ENCODE results near the gene DMD. TPM values are rescaled to one million over a fixed set of nuclear protein-coding genes. Genes with fewer than 3 reads are reported as not detected.

The DMD gene
- total and polyA plus RNA-seq, 2 of the 8 experiments (the other 6 are each of a cell fraction or from before 2014, with no cell fraction given), result 4.8 to 7.4 TPM

DNA sequence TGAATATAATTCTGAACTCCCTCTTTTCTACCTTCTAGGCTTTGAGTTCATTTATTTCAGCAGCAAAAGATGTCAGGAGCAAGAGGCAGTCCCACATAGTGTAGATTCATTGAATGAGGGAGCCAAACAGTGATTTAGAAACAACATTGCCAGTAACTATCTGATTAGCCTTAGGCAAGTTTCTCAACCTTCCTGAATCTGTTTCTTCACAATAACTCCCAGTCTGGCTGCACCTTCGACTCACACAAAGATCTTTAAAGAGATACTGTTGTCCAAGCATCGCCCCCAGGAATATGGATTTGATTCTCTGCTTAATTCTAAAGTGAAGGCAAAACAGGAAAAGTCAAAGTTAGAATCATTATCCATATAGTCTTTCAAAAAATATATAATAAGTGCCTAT, 1026.2 kb downstream of the DMD start:
- Histone ChIP-seq H3K14ac (ENCODE audit: insufficient read length) (no peak overlapping the region), H3K4me3 (ENCODE audit: extremely low read depth in 1 of 4, insufficient read depth in 2 of 4, low read depth in 3 of 4, low read length in 4 of 4) (no peak overlapping the region), H2BK120ac (replicated peaks; ENCODE audit: low read depth, low read length) (no peak overlapping the region), H2BK20ac (ENCODE audit: low read length) (no peak overlapping the region), H2AFZ (ENCODE audit: low read length) (no peak overlapping the region), H3K23ac (ENCODE audit: insufficient read length) (no peak overlapping the region), H4K5ac (ENCODE audit: insufficient read length, low read depth, low read length) (no peak overlapping the region), H3K18ac (ENCODE audit: extremely low read depth, low read length) (no peak overlapping the region), H3K4me1 (replicated peaks in 1 of 4; ENCODE audit: control insufficient read depth in 3 of 4, insufficient read depth in 4 of 4, low read length in 3 of 4) (no peaks in the 10 kb centered on the region), H3K23me2 (ENCODE audit: low read depth, low read length) (no peaks in the 10 kb centered on the region), H2BK12ac (ENCODE audit: low read depth, low read length) (no peak overlapping the region), H3K9ac (replicated peaks in 1 of 4; ENCODE audit: extremely low read depth in 1 of 4, low read depth in 3 of 4, low read length in 3 of 4) (no peak overlapping the region), H2BK15ac (ENCODE audit: low read length) (no peak overlapping the region), H3K56ac (replicated peaks; ENCODE audit: insufficient read length, low read depth, low read length) (no peak overlapping the region), H4K8ac (ENCODE audit: extremely low read depth, insufficient read depth, low read length) (no peak overlapping the region), H3K4me2 (ENCODE audit: insufficient read depth in 1 of 2, low read depth in 2 of 2, low read length in 2 of 2) (no peak overlapping the region), H3K27ac (ENCODE audit: low read depth, low read length) (no peak overlapping the region), H3K27me3 (replicated peaks in 1 of 4; ENCODE audit: control insufficient read depth in 3 of 4, extremely low read depth in 1 of 4, insufficient read depth in 3 of 4, low read length in 3 of 4) (no peaks in the 10 kb centered on the region), H3K79me2 (ENCODE audit: control insufficient read depth in 1 of 2, insufficient read depth in 2 of 2, low read length in 2 of 2) (no peaks in the 10 kb centered on the region), H3K9me3 (ENCODE audit: insufficient read depth in 2 of 2, low read depth in 1 of 2, low read length in 1 of 2) (no peaks in the 10 kb centered on the region), H2BK5ac (ENCODE audit: low read depth, low read length) (no peak overlapping the region), H3K36me3 (ENCODE audit: control insufficient read depth in 2 of 4, insufficient read depth in 4 of 4, low read length in 3 of 4) (no peaks in the 10 kb centered on the region), H2AK5ac (ENCODE audit: low read depth, low read length) (no peak overlapping the region), H3K79me1 (ENCODE audit: low read depth, low read length) (no peaks in the 10 kb centered on the region), H4K20me1 (replicated peaks in 1 of 2; ENCODE audit: control insufficient read depth in 1 of 2, insufficient read depth in 2 of 2, low read length in 2 of 2) (no peaks in the 10 kb centered on the region), H4K91ac (replicated peaks; ENCODE audit: insufficient read length, low read length) (no peak overlapping the region), H3K4ac (replicated peaks; ENCODE audit: insufficient read length, low read depth, low read length) (no peak overlapping the region)
- DNase-seq (ENCODE audit: low read depth in 1 of 2, low spot score in 2 of 2), result no peak
- POLR2A ChIA-PET (ENCODE audit: partially characterized antibody), result no interaction called here
- FAIRE-seq, result peak; percentile 72
- WGBS, 2 experiments (ENCODE audit: extremely low coverage in 1 of 2, insufficient coverage in 1 of 2, insufficient read length in 1 of 2, insufficient replicate concordance in 2 of 2, low coverage in 1 of 2, low lambda C conversion rate in 2 of 2, missing lambda C conversion rate in 1 of 2), result 94% methylated on average over 2 of the region's 2 CpGs; no CpG with 5 or more reads in 1 of the 2 experiments
- TF ChIP-seq TAF1 (IDR thresholded peaks at IDR 0.05; ENCODE audit: low read depth, low read length) (no peak), TBP (IDR thresholded peaks at IDR 0.05; ENCODE audit: low read depth, low read length) (no peak), SUZ12 (IDR thresholded peaks at IDR 0.05; ENCODE audit: low read length) (no peak), RAD21 (IDR thresholded peaks at IDR 0.05 in 1 of 2, conservative IDR thresholded peaks at IDR 0.05 in 1 of 2; ENCODE audit: low read depth in 2 of 2, low read length in 2 of 2) (no peak), KDM5A (IDR thresholded peaks at IDR 0.05; ENCODE audit: low read length) (no peak)
- CTCF ChIA-PET (ENCODE audit: partially characterized antibody), result no interaction called here

Data from H1 (cell line).